Pancreas (tissue), 10 donors: Measurements from ENCODE around the gene TMPRSS6. TPM values are rescaled to one million over a fixed set of nuclear protein-coding genes. Genes with fewer than 3 reads are reported as not detected.

ENCODE experiments used
- ATAC-seq, 4 donors: fragments of 200-7000 bp; cut with Tn5 transposase; one replicate each; pipeline versions ENCODE4 v1.8.0 to v1.9.1; 2020; ENCODE audit warnings: mild to moderate bottlenecking in 4 of 4, moderate library complexity in 4 of 4
- DNase-seq, 6 donors: peaks; one replicate each; pipeline ENCODE4 v3.0.0-alpha.2; 2020
- FAIRE-seq: peaks from 2 replicates; lab custom pipeline; 2012; peaks lifted over from hg19 to GRCh38; lab: Jason Lieb, UNC
- H3K27ac ChIP-seq, 4 donors: fragments of 200-600 bp; sonication (generic); 1 replicate in 3 of 4; 2 replicates in 1 of 4; pipeline versions ENCODE4 v1.5.0 to v1.8.0; 2020
- H3K27me3 ChIP-seq, 4 donors: fragments of 200-600 bp; one replicate each; pipeline ENCODE4 v1.8.0; 2021
- H3K36me3 ChIP-seq, 3 donors: fragments of 200-600 bp; sonication (generic) in 1 of 3; one replicate each; pipeline versions ENCODE4 v1.5.0 to v1.8.0; 2020 to 2021
- H3K4me1 ChIP-seq, 3 donors: fragments of 200-600 bp; one replicate each; pipeline ENCODE4 v1.8.0; 2021
- H3K4me3 ChIP-seq, 4 donors: fragments of 200-600 bp; sonication (generic) in 2 of 4; one replicate each; pipeline versions ENCODE4 v1.5.0 to v1.8.0; 2020 to 2021
- H3K9me3 ChIP-seq, 4 donors: fragments of 200-600 bp; one replicate each; pipeline ENCODE4 v1.8.0; 2021
- CTCF ChIP-seq, 4 donors: fragments of 200-600 bp; sonication (generic) in 3 of 4; IDR thresholded peaks; one replicate each; pipeline versions ENCODE4 v1.5.0 to v1.8.0; 2021; ENCODE audit warnings: antibody characterized with exemption in 4 of 4
- WGBS, 2 donors: extraction: QIAGEN DNeasy Blood & Tissue Kit; methylation state at CpG; one replicate each; pipeline ENCODE4 v1.1.7; 2013; 5-methylcytosine and 5-hydroxymethylcytosine counted together
- intact Hi-C, 3 donors: fragments of 100-400 bp; cut with DNase I; formaldehyde crosslinking; loops; one replicate each; pipeline versions ENCODE4 v1.11.1 to v1.14.2; 2022
- polyA plus RNA-seq, 2 donors: library from polyadenylated mRNA; stranded (reverse); fragments of 200-250 nt; gene quantifications; one replicate each; pipeline ENCODE4 v1.2.3, GENCODE V29; 2013
- total RNA-seq, 6 donors: library from RNA; stranded (reverse); fragmentation: NEBNext Ultra II Directional in 4 of 6; extraction: Animal tissue kit (Norgen Biotek cat#: 25700) in 4 of 6; gene quantifications; one replicate each; pipeline versions ENCODE4 v1.2.1 to v1.2.4, GENCODE V29; 2021 to 2023
- donor health status: healthy with polysubstance abuse.
- donor health status: DM: no; HTN: no; CAD: no; lungs with moderate emphysema.
- donor health status: DM: no; HTN: no; CAD: no.
- donor health status: control.
- donor health status: control.
- donor health status: Bipolar disorder and iron deficiency.
- donor health status: DM: yes; HTN: yes; CAD: no.
- donor health status: DM: no; HTN: no; CAD: no.
- donor health status: DM: no; HTN: no; CAD: no.
- donor health status: DM: yes; HTN: yes; CAD: no.

TMPRSS6 gene
- total and polyA plus RNA-seq, 8 donors: 0.13 to 3.1 (median 0.33) TPM

- WGBS, 2 donors: 56 to 67% methylated on average over 6 of the region's 6 CpGs
- no peaks in the 10 kb centered on the region for H3K4me1 ChIP-seq
- H3K9me3 ChIP-seq: no peaks in the 10 kb centered on the region
- no peaks in the 10 kb centered on the region for H3K36me3 ChIP-seq
- intact Hi-C loops: no loop called here
- peaks cover 0 to 3% (median 0%) of the 10 kb centered on the region in 4 donors for H3K27me3 ChIP-seq
- ATAC-seq: no peak
- TF ChIP-seq CTCF (IDR thresholded peaks at IDR 0.05): no peak
- peak in 1 of 6 donors; percentile 15 for DNase-seq
- H3K27ac ChIP-seq: no peak overlapping the region
- no peak for FAIRE-seq
- no peak overlapping the region for H3K4me3 ChIP-seq
Observed at GRCh38 chr22:37092997-37093396, 16.5 kb downstream of the TMPRSS6 start.

GRCh38 chr22:37091994-37092393, 17.5 kb downstream of the TMPRSS6 start:
- Histone ChIP-seq H3K27me3 (peaks cover 0 to 3% (median 0%) of the 10 kb centered on the region in 4 donors), H3K36me3 (no peaks in the 10 kb centered on the region), H3K9me3 (no peaks in the 10 kb centered on the region), H3K4me3 (no peak overlapping the region), H3K4me1 (no peaks in the 10 kb centered on the region), H3K27ac (no peak overlapping the region)
- FAIRE-seq (no peak), ATAC-seq (no peak), DNase-seq (peak in 1 of 6 donors; percentile 11)
- TF ChIP-seq CTCF (IDR thresholded peaks at IDR 0.05): no peak
- intact Hi-C loops: no loop called here
- 52 to 61% methylated on average over 7 of the region's 7 CpGs for WGBS, 2 donors

GRCh38 chr22:37090920-37091695, 18.4 kb downstream of the TMPRSS6 start:
- 61 to 80% methylated on average over 9 of the region's 9 CpGs for WGBS, 2 donors
- no peak for TF ChIP-seq CTCF (IDR thresholded peaks at IDR 0.05)
- no peaks in the 10 kb centered on the region for H3K4me1 ChIP-seq
- ATAC-seq (no peak), DNase-seq (peak in 1 of 6 donors; percentile 9), FAIRE-seq (no peak)
- no peaks in the 10 kb centered on the region for H3K9me3 ChIP-seq
- no peak overlapping the region for H3K27ac ChIP-seq
- peaks cover 0 to 3% (median 0%) of the 10 kb centered on the region in 4 donors for H3K27me3 ChIP-seq
- intact Hi-C loops: no loop called here
- no peaks in the 10 kb centered on the region for H3K36me3 ChIP-seq
- H3K4me3 ChIP-seq: no peak overlapping the region

GRCh38 chr22:37089434-37089833, 20.1 kb downstream of the TMPRSS6 start:
- H3K27ac ChIP-seq: no peak overlapping the region
- intact Hi-C loops: no loop called here
- WGBS, 2 donors: 58 to 71% methylated on average over 12 of the region's 12 CpGs
- FAIRE-seq (no peak), DNase-seq (peak in 1 of 6 donors; percentile 40), ATAC-seq (no peak)
- H3K9me3 ChIP-seq: no peaks in the 10 kb centered on the region
- H3K4me1 ChIP-seq: no peaks in the 10 kb centered on the region
- TF ChIP-seq CTCF (IDR thresholded peaks at IDR 0.05): no peak
- H3K27me3 ChIP-seq: no peaks in the 10 kb centered on the region
- no peaks in the 10 kb centered on the region for H3K36me3 ChIP-seq
- no peak overlapping the region for H3K4me3 ChIP-seq
